Measurements from ENCODE around the gene GPN2. TPM values are rescaled to one million over a fixed set of nuclear protein-coding genes. Genes with fewer than 3 reads are reported as not detected.

The GPN2 gene
- total RNA-seq, result 11.5 TPM

DNA sequence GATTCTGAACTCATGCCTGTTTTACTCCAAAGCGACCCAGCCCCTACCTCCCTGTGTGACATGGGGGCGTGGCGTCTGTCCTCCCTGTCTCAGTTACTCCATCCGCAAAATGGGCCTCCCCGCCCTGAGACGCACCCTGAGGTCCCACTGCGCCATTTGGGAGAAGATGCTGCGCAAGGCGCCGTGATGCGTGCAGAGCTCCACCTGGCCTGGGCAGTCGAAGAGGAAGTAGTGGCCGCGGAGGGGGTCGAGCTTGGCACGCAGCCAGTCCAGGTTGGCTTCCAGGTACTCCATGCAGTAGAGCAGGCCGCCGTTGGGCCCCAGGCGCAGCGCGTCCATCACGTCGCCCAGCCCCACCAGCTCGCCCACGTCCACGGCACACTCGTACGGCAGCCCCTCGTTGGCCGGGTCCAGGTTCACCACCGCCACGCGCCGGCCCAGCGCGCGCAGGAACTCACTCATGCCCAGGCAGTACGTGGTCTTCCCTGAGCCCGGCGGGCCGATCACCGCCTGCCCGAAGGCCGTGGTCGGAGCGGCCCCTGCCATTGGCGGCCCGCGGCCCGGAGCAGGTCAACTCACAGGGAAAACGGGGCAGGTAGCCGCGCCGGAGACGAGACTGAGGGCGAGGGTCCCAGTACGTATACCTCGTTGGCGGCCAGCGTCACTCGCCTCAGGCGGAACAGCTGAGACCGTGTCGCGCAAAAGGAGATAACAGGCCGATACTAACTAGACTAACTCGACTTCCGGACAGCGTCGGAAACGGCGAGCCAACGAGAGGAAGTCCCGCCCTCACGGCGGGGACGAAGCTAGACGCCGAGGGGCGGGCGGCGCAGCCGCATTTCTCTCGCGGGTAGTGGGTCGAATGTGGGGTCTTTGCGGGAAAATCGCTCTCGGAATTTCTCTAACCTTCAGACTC is at the start of gene GPN2:
Gene GPN2 (minus strand): TSS at position 733 of the 916 bp plus-strand sequence. CDS start 187 bp downstream, at position 546.
- DNase-seq, result peak; percentile 73

DNA sequence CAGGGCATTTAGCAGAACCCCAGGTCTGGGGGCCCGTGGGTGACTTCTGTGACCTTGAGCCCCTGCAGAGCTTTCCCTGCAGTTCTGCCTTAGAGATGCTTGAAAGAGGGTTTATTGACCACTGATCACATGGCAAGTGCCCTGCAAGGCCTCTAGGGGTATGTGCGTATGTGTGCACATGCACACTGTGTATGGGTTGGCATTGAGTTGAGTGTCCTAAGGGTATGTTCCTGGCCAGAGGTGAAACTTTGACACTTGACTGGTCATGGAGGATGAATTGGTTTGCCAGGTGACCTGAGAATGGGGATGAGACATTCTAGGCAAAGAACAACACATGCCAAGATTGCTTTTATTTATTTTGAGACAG is 48.6 kb upstream of the GPN2 start:
- no peak for DNase-seq

DNA sequence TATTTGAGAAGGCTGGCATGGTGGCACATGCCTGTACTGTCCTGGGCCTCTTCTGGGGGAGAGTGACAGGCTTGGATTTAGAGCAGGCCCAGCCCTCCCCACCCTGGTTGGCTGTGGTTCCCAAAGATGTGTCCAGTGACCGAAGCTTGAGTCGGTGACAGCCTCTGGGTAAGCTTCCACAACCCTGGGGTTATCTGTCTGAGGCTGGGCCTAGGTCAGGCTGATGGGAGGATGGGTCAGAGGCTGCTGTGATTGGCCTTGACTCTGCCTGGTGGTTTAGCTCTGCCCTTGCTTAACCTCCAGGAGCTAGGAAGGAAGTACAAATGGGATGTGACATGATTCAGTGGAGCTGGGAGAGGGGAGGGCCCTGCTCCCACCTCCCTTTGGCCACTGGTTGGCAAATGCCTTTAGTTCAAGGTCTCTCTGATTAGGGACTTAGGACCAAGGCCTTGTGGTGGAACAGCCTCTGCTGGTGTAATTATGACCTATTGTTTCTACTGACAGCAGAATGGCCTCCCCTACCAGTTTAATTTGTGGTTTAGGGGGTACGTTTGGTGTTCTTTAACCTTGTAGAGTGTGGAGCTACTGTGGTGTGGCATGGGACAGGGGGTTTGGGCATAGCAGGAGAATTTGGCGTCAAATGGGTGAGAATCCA is 48.0 kb upstream of the GPN2 start:
- DNase-seq, result no peak

DNA sequence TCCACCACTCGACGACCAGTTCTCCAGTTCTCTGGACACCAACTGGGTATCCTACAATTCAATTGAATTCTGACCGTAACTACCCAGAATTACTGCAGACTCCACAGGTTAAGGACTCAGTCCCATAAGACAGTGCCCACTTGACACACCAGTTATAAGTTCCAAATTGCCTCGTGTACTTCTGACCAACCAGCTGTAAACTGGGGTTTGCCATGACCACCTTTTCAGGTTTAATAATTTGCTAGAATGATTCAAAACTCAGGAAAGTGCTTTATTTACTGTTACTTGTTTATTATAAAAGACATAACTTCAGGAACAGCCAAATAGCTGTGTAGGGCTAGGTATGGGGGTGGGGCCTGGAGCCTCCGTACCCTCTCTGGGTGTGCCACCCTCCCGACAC is 46.7 kb upstream of the GPN2 start:
- DNase-seq, result no peak

DNA sequence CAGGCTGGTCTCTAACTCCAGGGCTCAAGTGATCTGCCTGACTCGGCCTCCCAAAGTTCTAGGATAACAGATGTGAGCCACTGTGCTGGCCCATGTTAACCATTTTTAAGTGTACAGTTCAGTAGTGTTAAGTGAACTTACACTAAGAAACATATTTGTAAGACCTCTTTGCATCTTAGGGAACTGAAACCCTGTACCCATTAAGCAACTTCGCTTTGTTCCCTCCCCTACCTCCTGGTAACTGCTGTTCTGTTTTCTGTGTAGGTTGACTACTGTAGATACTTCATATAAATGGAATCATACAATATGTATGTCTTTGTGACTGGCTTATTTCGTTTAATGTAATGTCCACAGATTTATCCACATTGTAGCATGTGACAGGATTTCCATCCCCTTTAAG is 42.4 kb upstream of the GPN2 start:
- DNase-seq, result no peak

DNA sequence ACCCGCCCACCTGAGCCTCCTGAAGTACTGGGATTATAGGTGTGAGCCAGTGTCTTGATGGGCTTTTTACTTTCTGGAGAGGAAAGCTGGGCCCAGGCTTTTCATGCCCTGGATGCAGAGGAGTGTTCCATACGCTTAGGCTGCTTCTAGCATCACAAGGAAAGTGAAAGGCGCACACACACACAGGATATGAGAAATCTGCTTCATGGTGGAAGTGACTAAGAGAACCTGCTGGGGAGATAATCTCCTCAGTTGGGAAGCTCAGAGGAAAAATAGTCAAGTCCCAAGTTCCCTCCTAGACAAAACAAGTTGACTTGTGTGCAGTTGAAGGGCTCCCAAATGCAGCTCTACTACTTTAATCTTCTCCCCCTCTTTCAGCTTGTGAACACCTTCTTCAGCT is 33.6 kb upstream of the GPN2 start:
- DNase-seq, result no peak

DNA sequence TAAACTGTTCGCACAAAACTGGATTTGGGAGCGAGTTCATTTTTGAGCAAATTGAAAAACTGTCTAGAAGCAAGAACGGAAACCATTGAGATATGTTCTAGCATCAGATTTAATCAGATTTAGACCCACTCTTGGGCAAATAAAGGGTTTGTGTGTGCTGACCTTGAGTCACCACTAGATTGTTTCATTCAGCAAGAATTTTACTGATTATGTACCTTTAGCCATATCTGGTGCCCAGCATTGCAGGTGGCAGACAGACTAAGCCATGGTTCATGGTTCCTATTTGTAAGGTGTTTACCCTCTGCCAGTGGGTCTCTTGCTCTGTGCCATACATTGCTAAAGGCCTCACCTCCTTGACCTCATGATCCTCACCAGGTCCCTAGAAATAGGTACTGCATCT is 32.8 kb upstream of the GPN2 start:
- no peak for DNase-seq

DNA sequence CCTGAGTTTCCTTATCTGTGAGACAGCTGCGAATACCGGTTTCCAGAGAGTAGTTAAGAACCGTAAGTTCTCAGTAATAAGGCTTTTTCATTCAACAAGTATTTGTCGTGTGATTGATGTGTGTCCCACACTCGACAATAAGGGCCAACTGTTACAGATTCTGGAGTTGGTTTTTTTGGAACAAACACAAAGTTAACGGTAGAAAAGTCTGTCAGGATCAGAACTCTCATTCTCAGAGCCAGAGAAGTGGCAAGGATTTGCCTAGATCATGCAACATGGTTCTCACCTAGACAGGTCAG is 32.3 kb upstream of the GPN2 start:
- DNase-seq, result no peak

DNA sequence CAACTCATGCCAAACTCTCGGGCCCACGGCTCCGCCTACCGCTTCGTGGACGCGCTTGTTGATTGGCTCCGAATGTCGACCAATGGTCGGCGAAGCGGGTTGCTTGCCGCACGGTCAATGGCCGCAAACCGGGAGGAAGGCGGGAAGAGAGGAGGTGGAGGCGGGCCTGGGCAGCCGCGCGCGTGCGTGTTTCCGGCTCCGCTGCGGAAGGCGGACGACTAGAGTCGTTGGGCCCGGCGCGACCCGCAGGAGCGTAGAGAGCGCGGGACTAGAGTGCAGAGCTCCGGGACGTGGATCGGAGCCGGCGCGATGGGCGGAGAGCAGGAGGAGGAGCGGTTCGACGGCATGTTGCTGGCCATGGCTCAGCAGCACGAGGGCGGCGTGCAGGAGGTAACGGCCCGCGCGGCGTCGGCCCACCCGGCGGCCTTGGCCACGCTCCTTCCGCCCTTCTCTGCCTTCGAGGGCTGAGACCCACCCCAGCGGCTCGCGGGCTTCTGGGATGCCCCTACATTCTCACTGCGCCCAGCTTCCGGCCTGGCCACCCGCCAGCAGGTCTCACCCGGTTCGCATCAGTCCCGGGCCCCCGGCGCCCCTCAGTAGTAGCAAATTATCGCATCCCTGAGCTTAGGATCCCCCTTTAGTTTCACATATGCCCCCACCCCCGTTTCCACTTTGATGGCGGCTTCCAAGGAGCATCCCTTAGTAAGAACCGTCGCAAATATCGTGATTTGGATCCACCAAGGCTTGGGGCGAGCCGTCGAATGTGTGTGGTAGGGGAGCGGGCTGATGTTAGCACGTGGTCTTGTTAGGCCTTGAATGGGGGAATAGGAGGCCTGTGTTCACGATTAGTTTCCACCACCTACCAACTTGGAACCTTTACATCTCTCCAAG is 31.7 kb upstream of the GPN2 start, which contains the start of gene NUDC:
Gene NUDC (plus strand): TSS at position 204 of the 891 bp plus-strand sequence. CDS start 106 bp downstream, at position 310.
- peak; percentile 98 for DNase-seq

DNA sequence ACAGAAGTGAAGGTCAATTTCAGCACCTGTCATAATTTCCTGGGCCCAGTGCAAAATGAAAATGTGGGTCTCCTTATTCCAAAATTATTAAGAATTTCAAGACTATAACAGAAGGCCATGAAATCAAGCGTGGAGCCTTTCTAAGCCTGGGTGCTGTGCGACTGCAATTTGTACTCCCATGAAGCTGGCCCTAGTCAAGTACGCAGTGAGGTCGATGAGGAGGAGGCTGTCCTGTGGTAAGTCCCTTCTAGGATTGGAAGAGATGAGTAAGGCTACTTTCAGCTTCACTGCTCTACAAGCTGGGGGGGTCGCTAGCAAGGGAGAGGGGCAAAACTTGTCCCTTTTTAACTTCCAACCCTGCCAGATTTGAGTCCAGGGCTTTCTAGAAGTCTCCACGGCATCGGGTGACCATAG is 31.1 kb upstream of the GPN2 start:
- DNase-seq, result no peak

DNA sequence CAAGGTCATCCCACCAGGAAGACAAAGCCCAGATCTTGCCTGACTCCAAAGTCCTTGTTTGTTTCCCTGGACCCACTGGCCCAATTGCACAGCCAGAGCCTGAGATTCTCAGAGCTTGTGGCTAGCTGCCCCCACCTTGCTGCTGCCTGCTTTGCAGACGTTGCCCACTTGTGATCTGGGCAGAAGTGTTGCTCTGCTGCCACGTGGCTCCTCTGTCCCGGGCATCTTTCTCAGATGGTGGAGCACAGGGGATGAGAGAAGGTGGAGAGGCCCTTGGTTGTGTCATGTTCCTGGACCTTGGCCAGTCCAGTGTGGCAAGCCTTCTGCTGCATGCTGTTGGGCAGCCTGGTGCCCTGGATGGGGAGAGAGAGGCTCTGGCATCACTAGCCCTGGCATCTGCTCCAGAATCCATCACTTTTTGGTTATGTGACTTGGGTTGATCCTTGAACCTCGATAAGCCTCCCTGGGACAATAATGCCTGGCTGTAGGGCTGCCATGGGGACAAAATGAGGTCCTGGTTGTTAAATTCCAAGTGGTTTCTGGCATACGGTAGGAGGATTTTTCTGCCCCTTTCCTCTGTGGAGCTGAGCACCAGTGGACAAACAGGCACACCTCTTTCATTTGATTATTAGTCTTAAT is 25.2 kb upstream of the GPN2 start:
- no peak for DNase-seq

DNA sequence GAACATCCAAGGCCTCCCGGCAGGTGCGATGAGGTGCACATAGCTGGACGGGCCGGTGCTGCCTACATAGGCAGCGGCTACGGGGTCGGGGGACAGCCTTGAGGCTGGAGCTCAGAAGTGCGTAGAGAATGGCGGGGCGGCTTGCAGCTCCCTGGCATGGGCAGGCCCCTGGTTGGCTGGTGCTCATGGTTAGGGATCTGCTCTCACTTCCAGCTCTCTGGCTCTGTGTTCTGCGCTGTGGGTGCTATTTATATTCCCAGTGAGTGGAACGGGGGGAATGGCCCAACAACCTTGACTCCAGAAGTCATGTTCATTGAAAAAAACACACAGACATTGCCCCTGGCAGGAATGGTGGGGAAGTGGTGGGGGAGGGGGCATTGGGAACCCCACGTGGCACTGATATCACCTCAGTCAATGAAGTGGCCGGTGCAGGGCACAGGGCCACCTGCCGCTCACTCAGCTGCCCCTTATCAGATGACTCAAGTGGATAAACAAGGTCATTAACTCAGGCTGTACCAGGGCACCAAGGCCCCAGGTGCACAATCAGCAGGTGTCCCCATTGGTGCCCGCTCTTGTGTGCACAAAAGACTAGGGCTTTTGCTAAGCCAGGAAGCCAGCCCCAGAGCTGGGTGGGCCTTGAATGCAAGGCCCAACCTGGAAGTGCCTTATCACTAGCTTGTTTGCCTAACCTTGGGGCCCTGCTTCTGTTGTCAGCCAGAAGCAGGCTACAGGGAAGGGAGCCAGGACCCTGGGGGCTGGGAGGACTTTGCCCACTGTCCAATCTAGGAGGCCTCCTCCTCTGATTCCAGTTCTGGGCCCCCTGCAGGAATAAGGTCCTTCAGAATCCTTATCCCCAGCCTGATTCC is 23.9 kb upstream of the GPN2 start, which contains the start of gene NR0B2:
Gene NR0B2 (minus strand): TSS at position 222 of the 866 bp plus-strand sequence. CDS start 35 bp downstream, at position 187.
- DNase-seq, result no peak

DNA sequence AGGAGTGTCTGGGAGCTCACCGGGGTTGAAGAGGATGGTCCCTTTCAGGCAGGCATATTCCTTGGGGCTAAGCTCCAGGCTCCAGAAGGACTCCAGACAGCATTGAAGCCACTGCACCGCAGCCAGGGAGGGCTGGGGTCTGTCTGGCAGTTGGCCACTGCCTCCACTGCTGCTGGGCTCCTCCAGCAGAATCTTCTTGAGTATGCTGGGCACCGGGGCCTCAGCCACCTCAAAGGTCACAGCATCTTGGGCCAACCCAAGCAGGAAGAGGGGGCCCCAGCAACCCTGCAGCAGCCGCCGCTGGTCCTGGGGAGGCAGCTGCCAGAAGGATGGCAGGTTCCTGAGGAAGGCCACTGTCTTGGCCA is 23.3 kb upstream of the GPN2 start:
- no peak for DNase-seq

DNA sequence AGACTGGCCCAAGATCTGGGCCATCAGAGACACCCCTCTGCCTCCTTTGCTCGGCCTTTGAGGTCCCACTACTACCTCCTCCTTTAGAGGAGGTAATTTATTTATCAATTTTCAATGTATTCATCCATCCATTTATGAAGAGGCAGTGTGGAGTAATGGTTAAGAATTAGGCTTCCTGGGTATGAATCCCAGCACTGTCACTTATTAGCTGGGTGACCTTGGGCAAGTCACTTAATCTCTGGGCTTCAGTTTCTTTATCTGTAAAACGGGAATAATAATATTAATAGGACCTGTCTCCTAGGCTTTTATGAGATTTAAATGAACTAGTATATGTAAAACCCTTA is 22.0 kb upstream of the GPN2 start:
- DNase-seq, result no peak

DNA sequence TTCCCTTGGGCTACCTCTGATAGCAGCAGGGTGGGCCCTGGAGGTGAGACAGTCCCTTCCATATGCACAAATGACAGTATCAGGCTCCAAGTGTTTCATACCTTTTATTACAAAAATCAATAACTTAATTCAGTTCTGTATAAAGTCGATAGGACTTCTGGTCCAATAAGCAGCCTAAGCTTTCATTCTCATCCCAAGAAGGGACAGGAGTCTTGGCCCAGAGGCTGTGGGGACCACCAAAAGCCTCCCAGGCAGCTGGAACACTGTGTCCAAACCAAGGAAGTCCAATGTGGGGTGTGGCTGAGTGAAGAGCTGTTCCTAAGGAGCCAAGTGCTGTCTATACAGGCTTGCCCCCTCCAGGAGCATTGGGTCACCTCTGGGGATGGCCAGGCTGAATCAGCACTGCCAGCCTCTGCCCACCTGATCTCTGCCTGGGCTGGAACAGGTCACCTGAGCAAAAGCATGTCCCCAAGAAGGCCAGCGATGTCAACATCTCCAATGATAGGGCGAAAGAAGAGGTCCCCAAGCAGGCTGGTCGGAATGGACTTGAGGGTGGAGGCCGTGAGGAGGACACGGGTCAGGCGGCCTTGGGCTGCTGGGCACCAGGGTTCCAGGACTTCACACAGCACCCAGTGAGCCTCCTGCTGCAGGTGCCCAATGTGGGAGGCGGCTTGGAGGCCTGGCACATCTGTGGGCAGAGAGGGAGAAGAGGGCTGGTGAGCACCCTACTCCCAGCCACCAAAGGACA is 21.5 kb upstream of the GPN2 start:
- no peak for DNase-seq

DNA sequence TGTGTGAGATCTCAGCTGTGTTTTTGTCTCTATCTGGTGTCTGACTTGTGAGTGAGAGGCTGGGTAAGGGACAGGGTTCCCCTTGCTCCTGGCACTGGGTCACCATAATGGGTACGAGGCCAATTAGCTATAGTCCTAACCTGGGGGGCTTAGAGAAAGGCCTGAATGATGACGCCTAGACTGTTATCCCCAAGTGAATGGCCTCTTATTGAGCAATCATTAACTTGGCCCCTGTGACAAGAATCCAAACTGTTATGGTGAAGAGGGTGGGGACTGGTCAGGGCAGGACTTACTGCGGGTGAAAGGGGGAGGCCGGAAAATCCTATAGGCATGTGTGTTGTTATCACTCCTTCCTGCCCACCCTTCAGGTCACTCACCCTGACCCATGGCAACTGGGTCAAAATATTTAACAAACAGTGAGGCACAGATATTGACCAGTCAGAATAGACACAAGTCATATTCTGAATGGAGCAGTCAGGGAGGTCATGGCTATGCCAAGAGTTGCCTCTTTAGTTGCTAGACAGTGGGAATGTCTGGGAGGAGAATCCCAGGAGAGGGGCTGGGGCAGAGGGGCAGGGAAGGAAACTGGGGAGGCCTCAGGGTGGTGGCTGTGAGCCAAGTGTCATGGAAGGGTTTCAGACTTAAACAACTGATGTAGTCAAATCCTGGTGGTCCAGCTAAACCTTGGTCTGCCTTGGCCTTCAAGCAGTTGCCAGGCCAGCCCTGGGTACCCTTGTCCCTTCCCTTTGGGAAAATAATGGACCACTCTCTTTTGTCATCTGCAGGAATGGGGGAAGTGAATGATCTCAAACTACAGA is 20.5 kb upstream of the GPN2 start:
- no peak for DNase-seq

DNA sequence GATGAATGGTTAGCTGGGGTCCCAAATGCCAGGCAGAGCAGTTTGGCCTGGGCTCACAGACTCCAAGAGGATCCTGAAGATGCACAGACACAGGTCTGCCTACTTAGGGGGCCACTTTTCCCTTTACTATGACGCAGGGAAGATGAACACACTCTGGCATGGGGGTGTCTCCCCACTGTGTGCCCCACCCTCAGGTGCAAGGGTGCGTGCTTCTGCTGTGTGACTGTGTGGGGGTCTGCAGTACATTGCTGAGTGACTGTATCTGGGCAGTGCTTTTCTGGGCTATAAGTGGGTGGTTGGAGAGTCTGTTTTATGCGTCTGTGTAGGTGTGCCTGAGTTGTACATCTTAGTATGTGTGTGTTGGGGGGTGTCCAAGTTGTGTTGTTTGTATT is 19.9 kb upstream of the GPN2 start:
- no peak for DNase-seq

DNA sequence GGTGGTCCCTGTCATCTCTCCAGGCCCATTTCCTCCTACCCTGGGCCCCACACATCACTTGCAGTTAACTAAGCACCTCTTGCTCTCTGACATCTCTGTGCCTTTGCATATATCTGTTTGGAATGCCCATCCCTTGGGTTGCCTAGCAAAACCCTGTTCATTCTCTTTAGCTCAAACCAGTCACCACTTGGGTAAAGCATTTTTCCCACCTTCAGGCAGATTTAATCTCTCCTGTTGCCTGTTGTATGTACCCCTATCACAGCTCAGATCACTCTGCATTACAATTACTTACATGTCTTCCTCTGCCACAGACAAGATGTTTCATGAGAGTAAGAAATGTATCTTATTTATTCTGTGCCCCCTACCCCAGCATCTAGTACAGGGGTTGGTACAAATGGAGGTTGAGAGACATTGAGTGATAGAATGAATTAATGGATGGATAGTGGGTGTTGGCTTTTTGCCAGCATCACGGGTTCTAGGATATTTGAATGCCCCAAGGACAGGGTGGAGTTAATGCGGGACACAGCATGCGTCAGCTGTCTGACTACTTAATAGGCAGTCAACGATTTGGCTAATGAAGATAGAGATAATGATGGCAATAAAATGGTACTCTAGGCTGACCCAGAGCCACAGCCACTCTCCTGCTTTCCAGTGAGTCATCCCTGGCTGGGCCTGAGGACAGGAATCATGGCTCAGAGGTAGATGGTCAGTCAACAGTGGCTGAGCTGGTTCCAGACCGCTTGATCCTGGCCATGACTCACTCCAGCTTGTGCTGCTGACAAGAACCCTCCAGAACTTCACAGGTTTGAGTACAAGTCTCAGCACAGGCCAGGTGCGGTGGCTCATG is 17.2 kb upstream of the GPN2 start:
- DNase-seq, result no peak
